Caki2 (cell line): ENCODE data around the gene SFXN1. TPM values are rescaled to one million over a fixed set of nuclear protein-coding genes. Genes with fewer than 3 reads are reported as not detected.
A peak's percentile ranks its signal among the peaks of the same experiment; 100 is the strongest.
"Not testable (repeated sequence)": the region's sequence is repeated elsewhere in the genome, so short reads cannot be mapped to it uniquely, and the experiment has no call there.

Experiments
- DNase-seq: peaks from one replicate; pipeline ENCODE4 v3.0.0-alpha.2; 2015; ENCODE audit warnings: low read depth
- in situ Hi-C: cut with HindIII; loops from 2 replicates; pipeline ENCODE4 v1.10.0; 2016; ENCODE audit warnings: low sequenced_read_pairs, low pct_unique_long_range_greater_than_20kb, mixed read lengths
- total RNA-seq: library from RNA; depleted of rRNA; stranded (reverse); fragments of >200 nt; shearing (Covaris generic); gene quantifications from 2 replicates; pipeline ENCODE4 v1.2.3, GENCODE V29; 2014; ENCODE audit warnings: low replicate concordance

Gene SFXN1
- total RNA-seq, 1 experiment from 2014 or later: 199 TPM

- in situ Hi-C loops: no loop called here
- DNase-seq: no peak
Observed at GRCh38 chr5:175523292-175523691, 44.9 kb downstream of the SFXN1 start.

GRCh38 chr5:175524211-175524610 is 45.9 kb downstream of the SFXN1 start:
- in situ Hi-C loops: no loop called here
- no peak for DNase-seq

GRCh38 chr5:175526691-175527090 is 48.3 kb downstream of the SFXN1 start:
- DNase-seq: no peak
- in situ Hi-C loops: no loop called here

GRCh38 chr5:175531361-175531760 is 53.0 kb downstream of the SFXN1 start:
- no peak for DNase-seq
- in situ Hi-C loops: no loop called here

- in situ Hi-C loops: no loop called here
- peak; percentile 75 for DNase-seq
Observed at GRCh38 chr5:175534070-175534932, 55.9 kb downstream of the SFXN1 start.

- DNase-seq, in situ Hi-C loops: not testable (repeated sequence)
Observed at GRCh38 chr5:175535331-175535730, 57.0 kb downstream of the SFXN1 start.

- in situ Hi-C loops: no loop called here
- no peak for DNase-seq
Observed at GRCh38 chr5:175535796-175536195, 57.4 kb downstream of the SFXN1 start.

- no peak for DNase-seq
- in situ Hi-C loops: no loop called here
Observed at GRCh38 chr5:175538576-175538975, 60.2 kb downstream of the SFXN1 start.

GRCh38 chr5:175539936-175540335 is 61.6 kb downstream of the SFXN1 start:
- no peak for DNase-seq
- in situ Hi-C loops: no loop called here

GRCh38 chr5:175541264-175541663 is 62.9 kb downstream of the SFXN1 start:
- no peak for DNase-seq
- in situ Hi-C loops: no loop called here

GRCh38 chr5:175542232-175542965 is 64.0 kb downstream of the SFXN1 start:
- in situ Hi-C loops: no loop called here
- DNase-seq: no peak

- DNase-seq: no peak
- in situ Hi-C loops: no loop called here
Observed at GRCh38 chr5:175542966-175543235, 64.5 kb downstream of the SFXN1 start.

GRCh38 chr5:175544108-175544511 is 65.8 kb downstream of the SFXN1 start:
- no peak for DNase-seq
- in situ Hi-C loops: no loop called here

GRCh38 chr5:175544586-175544985 is 66.2 kb downstream of the SFXN1 start:
- DNase-seq: no peak
- in situ Hi-C loops: no loop called here

GRCh38 chr5:175547842-175548241 is 69.5 kb downstream of the SFXN1 start:
- in situ Hi-C loops: no loop called here
- DNase-seq: no peak

GRCh38 chr5:175548626-175549311 is 70.4 kb downstream of the SFXN1 start:
- no peak for DNase-seq
- in situ Hi-C loops: no loop called here

GRCh38 chr5:175550055-175550805 is 71.9 kb downstream of the SFXN1 start:
- in situ Hi-C loops: no loop called here
- DNase-seq: no peak

GRCh38 chr5:175551266-175551665 is 72.9 kb downstream of the SFXN1 start:
- DNase-seq: no peak
- in situ Hi-C loops: no loop called here

- DNase-seq: no peak
- in situ Hi-C loops: no loop called here
Observed at GRCh38 chr5:175554296-175554695, 75.9 kb downstream of the SFXN1 start.
